ENCODE measurements around the gene DLG2. TPM values are rescaled to one million over a fixed set of nuclear protein-coding genes. Genes with fewer than 3 reads are reported as not detected.
A peak's percentile ranks its signal among the peaks of the same experiment; 100 is the strongest.

Gene DLG2
- polyA plus RNA-seq, 4 donors: 12.8 to 14.2 (median 13.7) TPM

GRCh38 chr11:84128840-84129239 is 1498.3 kb downstream of the DLG2 start:
- DNase-seq (ENCODE audit: low read depth in 4 of 4, low spot score in 3 of 4): no peak

- DNase-seq (ENCODE audit: low read depth in 4 of 4, low spot score in 3 of 4): no peak
Observed at GRCh38 chr11:84117394-84117793, 1509.8 kb downstream of the DLG2 start.

- no peak for DNase-seq (ENCODE audit: low read depth in 4 of 4, low spot score in 3 of 4)
Observed at GRCh38 chr11:84106541-84106940, 1520.6 kb downstream of the DLG2 start.

DNA sequence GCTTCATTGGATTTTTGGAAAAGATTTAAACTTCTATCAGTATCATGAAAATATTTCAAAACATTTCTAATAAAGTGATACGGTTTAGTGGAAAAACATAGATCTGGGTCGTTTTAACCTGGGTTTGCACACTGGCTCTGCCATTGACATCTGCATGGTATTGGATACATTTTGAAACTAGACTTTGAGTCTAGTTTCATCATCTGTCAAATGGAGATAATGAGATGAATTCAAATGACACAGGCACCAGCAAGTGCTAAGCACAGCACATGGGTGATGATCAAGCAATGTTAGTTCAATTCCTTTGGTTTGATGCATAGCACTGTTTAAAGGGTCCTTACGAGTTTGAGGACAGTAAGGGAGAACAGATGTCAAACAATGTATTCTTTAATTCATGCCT is 1522.0 kb downstream of the DLG2 start:
- DNase-seq (ENCODE audit: low read depth in 4 of 4, low spot score in 3 of 4): no peak

DNA sequence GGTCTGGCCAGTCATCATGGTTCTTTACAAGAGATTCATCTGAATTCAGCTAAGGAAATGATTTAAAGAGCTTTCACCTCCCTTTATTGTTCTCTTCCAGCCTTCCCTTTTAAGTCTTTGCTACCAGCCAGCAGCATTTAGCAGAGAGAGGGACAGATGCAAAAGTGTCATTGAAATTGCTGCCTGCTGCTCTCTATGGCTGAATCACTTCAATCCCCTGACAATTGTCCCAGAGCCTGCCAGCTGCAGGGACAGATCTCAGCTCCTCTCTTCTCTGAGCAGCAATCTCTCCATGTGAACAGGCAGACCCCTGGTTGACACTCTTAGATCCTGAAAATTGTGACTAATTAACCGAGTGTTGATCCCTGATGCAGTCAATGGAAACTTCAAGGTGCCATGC is 1524.0 kb downstream of the DLG2 start:
- DNase-seq (ENCODE audit: low read depth in 4 of 4, low spot score in 3 of 4): no peak

- no peak for DNase-seq (ENCODE audit: low read depth in 4 of 4, low spot score in 3 of 4)
Observed at GRCh38 chr11:84097186-84097585, 1530.0 kb downstream of the DLG2 start.

- DNase-seq (ENCODE audit: low read depth in 4 of 4, low spot score in 3 of 4): no peak
Observed at GRCh38 chr11:84091212-84091986, 1535.7 kb downstream of the DLG2 start.

GRCh38 chr11:84089072-84090057 is 1537.8 kb downstream of the DLG2 start:
- DNase-seq (ENCODE audit: low read depth in 4 of 4, low spot score in 3 of 4): no peak

DNA sequence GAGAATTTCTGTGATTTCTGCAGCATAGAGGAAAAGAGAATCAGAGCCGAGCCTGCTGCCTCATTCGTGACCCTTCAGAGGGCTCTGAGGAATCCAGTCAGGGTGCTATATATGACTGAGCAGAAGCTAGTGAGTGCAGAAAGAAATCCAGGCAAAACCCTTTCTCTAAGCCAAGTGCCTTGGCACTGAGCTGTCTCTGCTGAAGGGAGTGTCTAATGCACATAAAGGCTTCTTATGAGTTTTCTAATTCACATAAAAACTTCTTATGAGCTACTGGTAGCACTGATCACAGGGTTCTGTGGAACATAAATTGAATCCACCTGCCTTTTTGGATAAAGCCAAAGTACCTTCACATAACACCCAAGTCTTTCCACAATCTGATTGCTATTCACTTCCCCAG is 1555.3 kb downstream of the DLG2 start:
- no peak for DNase-seq (ENCODE audit: low read depth in 4 of 4, low spot score in 3 of 4)

- DNase-seq (ENCODE audit: low read depth in 4 of 4, low spot score in 3 of 4): no peak
Observed at GRCh38 chr11:84069048-84069447, 1558.1 kb downstream of the DLG2 start.

GRCh38 chr11:84061726-84062125 is 1565.4 kb downstream of the DLG2 start:
- no peak for DNase-seq (ENCODE audit: low read depth in 4 of 4, low spot score in 3 of 4)

GRCh38 chr11:84056653-84057376 is 1570.3 kb downstream of the DLG2 start:
- DNase-seq (ENCODE audit: low read depth in 4 of 4, low spot score in 3 of 4): peak in 2 of 4 donors; percentile 1 to 2

GRCh38 chr11:84045146-84045545 is 1582.0 kb downstream of the DLG2 start:
- DNase-seq (ENCODE audit: low read depth in 4 of 4, low spot score in 3 of 4): no peak

DNA sequence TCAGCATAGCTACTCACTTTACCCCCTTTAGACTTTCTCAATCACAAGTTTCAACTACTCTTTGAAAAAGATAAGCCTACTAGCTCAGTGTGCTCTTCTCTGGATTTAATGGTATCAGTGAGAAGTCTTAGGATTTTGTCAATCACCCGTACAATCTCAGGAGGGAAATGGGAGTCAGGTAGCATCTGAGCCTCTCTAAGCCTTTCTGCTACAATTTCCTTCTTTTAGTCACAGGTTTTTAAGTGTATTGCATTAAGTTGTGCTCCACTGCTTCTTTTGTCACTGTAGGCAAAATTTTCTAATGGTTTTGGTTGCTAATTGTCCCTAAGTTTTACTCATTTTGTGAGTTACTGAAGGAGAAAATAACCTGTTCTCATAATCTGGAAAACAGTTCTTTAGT is 1582.4 kb downstream of the DLG2 start:
- DNase-seq (ENCODE audit: low read depth in 4 of 4, low spot score in 3 of 4): no peak

DNA sequence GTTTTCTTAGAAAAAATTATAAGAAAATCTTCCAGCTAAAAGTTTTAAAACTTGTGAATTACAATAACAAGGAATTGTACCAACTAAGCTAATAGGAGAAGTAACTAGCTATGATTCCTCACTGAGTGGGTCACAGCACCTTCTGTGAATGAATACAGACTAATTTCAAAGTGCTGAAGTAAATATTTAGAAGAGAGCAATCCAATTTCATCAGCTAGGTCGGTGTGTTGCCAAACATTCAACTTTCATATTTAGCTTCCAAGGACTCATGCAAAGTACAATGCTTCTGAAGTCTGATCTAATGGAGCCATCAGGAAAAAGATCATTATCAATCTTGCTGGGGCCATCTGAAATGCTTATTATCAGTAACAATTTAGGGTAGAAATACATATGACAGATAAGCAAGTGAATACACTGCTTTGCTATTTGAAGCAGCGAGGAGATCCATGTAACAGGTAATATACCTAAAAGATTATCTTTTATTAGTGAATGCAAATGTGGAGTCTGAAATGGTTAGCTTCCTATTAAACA is 1590.4 kb downstream of the DLG2 start:
- no peak for DNase-seq (ENCODE audit: low read depth in 4 of 4, low spot score in 3 of 4)

DNA sequence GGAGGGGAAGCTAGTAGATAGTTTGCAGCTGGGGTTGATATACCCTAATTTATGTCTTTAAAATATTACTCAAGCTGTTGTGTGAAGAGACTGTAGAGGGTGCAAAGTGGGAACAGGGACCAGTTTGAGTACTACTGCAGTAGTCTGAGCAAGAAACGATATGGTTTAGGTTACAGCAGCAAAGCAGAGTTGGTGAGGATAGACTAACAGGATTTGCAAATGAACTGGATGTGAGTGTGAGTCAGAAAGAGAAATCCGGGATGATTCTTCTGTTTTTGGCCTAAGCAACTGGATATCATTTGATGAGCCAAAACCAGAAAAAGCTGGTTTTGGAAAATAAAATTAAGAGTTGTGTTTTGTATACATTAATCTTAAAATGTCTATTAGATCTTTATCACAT is 1591.5 kb downstream of the DLG2 start:
- DNase-seq (ENCODE audit: low read depth in 4 of 4, low spot score in 3 of 4): no peak

- DNase-seq (ENCODE audit: low read depth in 4 of 4, low spot score in 3 of 4): no peak
Observed at GRCh38 chr11:84034484-84034883, 1592.7 kb downstream of the DLG2 start.

- no peak for DNase-seq (ENCODE audit: low read depth in 4 of 4, low spot score in 3 of 4)
Observed at GRCh38 chr11:84024266-84024665, 1602.9 kb downstream of the DLG2 start.

- no peak for DNase-seq (ENCODE audit: low read depth in 4 of 4, low spot score in 3 of 4)
Observed at GRCh38 chr11:84022695-84023094, 1604.4 kb downstream of the DLG2 start.

DNA sequence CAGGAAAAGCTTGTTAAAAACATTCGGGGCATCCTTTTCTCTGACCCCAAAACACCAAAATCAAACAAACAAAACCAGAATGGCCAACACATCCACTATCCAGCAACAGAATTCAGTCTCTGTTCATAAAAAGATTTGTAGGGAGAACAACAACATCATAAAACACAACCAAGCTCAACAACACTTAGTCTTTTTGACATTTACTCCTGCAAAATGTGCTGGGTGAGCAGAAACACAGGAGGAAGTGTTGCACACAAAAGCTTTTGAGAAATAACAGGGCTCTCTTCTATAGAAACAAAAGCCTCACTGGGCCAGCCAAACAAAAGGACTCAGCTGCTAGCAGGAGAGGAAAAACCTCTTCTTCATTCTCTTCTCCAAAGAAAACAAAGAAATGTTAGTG is 1604.9 kb downstream of the DLG2 start:
- DNase-seq (ENCODE audit: low read depth in 4 of 4, low spot score in 3 of 4): no peak

GRCh38 chr11:84021291-84021690 is 1605.9 kb downstream of the DLG2 start:
- DNase-seq (ENCODE audit: low read depth in 4 of 4, low spot score in 3 of 4): no peak

All from right renal pelvis (tissue), 4 donors.